Breast epithelium (tissue), 3 donors: ENCODE measurements around the gene NOVA2.

Experiments
- CTCF ChIP-seq, 3 donors: fragments of 450-650 bp; IDR thresholded peaks; one replicate each; pipeline ENCODE4 v1.5.1; 2016 to 2017; ENCODE audit warnings: antibody characterized with exemption in 3 of 3, mild to moderate bottlenecking in 3 of 3, moderate library complexity in 3 of 3
- POLR2A ChIP-seq: fragments of 450-650 bp; IDR thresholded peaks from one replicate; pipeline ENCODE4 v1.6.1; 2016; ENCODE audit warnings: antibody characterized with exemption, mild to moderate bottlenecking, moderate library complexity
- POLR2AphosphoS5 ChIP-seq, 3 donors: sonication (generic); formaldehyde crosslinking; IDR thresholded peaks; one replicate each; pipeline ENCODE4 v1.6.1; 2017; ENCODE audit warnings: antibody characterized with exemption in 3 of 3

- no peak for TF ChIP-seq CTCF (IDR thresholded peaks at IDR 0.05)
- TF ChIP-seq POLR2AphosphoS5 (IDR thresholded peaks at IDR 0.05) = peak; percentile 63 to 91 (median 78)
- peak; percentile 63 for TF ChIP-seq POLR2A
These were observed 87.1 kb downstream of the NOVA2 start for GRCh38 chr19:45886427-45887199.
